Measurements from ENCODE around the gene ITSN1. TPM values are rescaled to one million over a fixed set of nuclear protein-coding genes. Genes with fewer than 3 reads are reported as not detected.
"Not testable (repeated sequence)": the region's sequence is repeated elsewhere in the genome, so short reads cannot be mapped to it uniquely, and the experiment has no call there.

The ITSN1 gene
- total RNA-seq, 1 experiment from 2014 or later: 30.6 TPM

- Mint-ChIP-seq H3K4me1 (ENCODE audit: low read depth, unreplicated experiment) (no peaks in the 10 kb centered on the region), H3K27ac (ENCODE audit: unreplicated experiment) (no peak overlapping the region), H3K4me3 (ENCODE audit: low read depth, unreplicated experiment) (no peak overlapping the region), H3K36me3 (ENCODE audit: insufficient read depth, unreplicated experiment) (no peaks in the 10 kb centered on the region), H3K9me3 (ENCODE audit: low read depth, unreplicated experiment) (no peaks in the 10 kb centered on the region), H3K27me3 (ENCODE audit: unreplicated experiment) (peaks cover 7% of the 10 kb centered on the region)
- CTCF ChIA-PET: interaction anchor here (0.7 kb wide), 1 partner anchor 234 kb away, joined by 4 read pairs; no protein-coding TSS in a partner anchor
- no TSS peak for BruUV-seq (replicated peaks)
- no peak for DNase-seq
- intact Hi-C loops (cut with micrococcal nuclease; ENCODE audit: unreplicated experiment): no loop called here
- no peak for TF ChIP-seq CTCF (IDR thresholded peaks at IDR 0.05; ENCODE audit: unreplicated experiment)
These were observed 216.5 kb downstream of the ITSN1 start for GRCh38 chr21:33858667-33859372.

GRCh38 chr21:33859373-33860102 is 217.2 kb downstream of the ITSN1 start:
- BruUV-seq (replicated peaks): no TSS peak
- Mint-ChIP-seq H3K9me3 (ENCODE audit: low read depth, unreplicated experiment) (no peaks in the 10 kb centered on the region), H3K4me1 (ENCODE audit: low read depth, unreplicated experiment) (no peaks in the 10 kb centered on the region), H3K36me3 (ENCODE audit: insufficient read depth, unreplicated experiment) (no peaks in the 10 kb centered on the region), H3K27ac (ENCODE audit: unreplicated experiment) (no peak overlapping the region), H3K4me3 (ENCODE audit: low read depth, unreplicated experiment) (no peak overlapping the region), H3K27me3 (ENCODE audit: unreplicated experiment) (peaks cover 14% of the 10 kb centered on the region)
- no peak for TF ChIP-seq CTCF (IDR thresholded peaks at IDR 0.05; ENCODE audit: unreplicated experiment)
- DNase-seq: no peak
- intact Hi-C loops (cut with micrococcal nuclease; ENCODE audit: unreplicated experiment): no loop called here
- CTCF ChIA-PET: no interaction called here

GRCh38 chr21:33860332-33860879 is 218.1 kb downstream of the ITSN1 start:
- H3K9me3 Mint-ChIP-seq (ENCODE audit: low read depth, unreplicated experiment): no peaks in the 10 kb centered on the region
- H3K27me3 Mint-ChIP-seq (ENCODE audit: unreplicated experiment): peaks cover 23% of the 10 kb centered on the region
- H3K4me3 Mint-ChIP-seq (ENCODE audit: low read depth, unreplicated experiment): no peak overlapping the region
- intact Hi-C loops (cut with micrococcal nuclease; ENCODE audit: unreplicated experiment): no loop called here
- no peak for DNase-seq
- TF ChIP-seq CTCF (IDR thresholded peaks at IDR 0.05; ENCODE audit: unreplicated experiment): no peak
- H3K36me3 Mint-ChIP-seq (ENCODE audit: insufficient read depth, unreplicated experiment): no peaks in the 10 kb centered on the region
- no peaks in the 10 kb centered on the region for H3K4me1 Mint-ChIP-seq (ENCODE audit: low read depth, unreplicated experiment)
- no peak overlapping the region for H3K27ac Mint-ChIP-seq (ENCODE audit: unreplicated experiment)
- CTCF ChIA-PET: no interaction called here
- BruUV-seq (replicated peaks): no TSS peak

GRCh38 chr21:33861125-33861524 is 218.8 kb downstream of the ITSN1 start:
- Mint-ChIP-seq H3K36me3 (ENCODE audit: insufficient read depth, unreplicated experiment) (no peaks in the 10 kb centered on the region), H3K27me3 (ENCODE audit: unreplicated experiment) (peaks cover 30% of the 10 kb centered on the region), H3K9me3 (ENCODE audit: low read depth, unreplicated experiment) (no peaks in the 10 kb centered on the region), H3K27ac (ENCODE audit: unreplicated experiment) (no peak overlapping the region), H3K4me1 (ENCODE audit: low read depth, unreplicated experiment) (no peaks in the 10 kb centered on the region), H3K4me3 (ENCODE audit: low read depth, unreplicated experiment) (no peak overlapping the region)
- TF ChIP-seq CTCF (IDR thresholded peaks at IDR 0.05; ENCODE audit: unreplicated experiment): no peak
- intact Hi-C loops (cut with micrococcal nuclease; ENCODE audit: unreplicated experiment): no loop called here
- BruUV-seq (replicated peaks): no TSS peak
- DNase-seq: no peak
- CTCF ChIA-PET: no interaction called here

DNA sequence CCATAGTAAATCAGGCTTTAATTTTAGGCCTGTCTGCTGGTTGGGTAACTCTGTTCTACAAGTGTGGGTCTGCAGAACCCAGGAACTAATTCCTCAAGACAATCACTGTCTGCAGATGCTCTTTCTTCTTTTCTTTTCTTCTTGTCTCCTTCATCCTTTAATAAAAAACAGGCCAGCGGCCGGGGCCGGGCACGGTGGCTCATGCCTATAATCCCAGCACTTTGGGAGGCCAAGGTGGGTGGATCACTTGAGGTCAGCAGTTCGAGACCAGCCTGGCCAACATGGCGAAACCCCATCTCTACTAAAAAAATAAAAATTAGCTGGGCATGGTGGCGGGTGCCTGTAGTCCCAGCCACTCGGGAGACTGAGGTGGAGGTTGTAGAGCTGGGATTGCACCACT is 220.9 kb downstream of the ITSN1 start:
- H3K36me3 Mint-ChIP-seq (ENCODE audit: insufficient read depth, unreplicated experiment); BruUV-seq (replicated peaks); H3K4me3 Mint-ChIP-seq (ENCODE audit: low read depth, unreplicated experiment); H3K27ac Mint-ChIP-seq (ENCODE audit: unreplicated experiment); intact Hi-C loops (cut with micrococcal nuclease; ENCODE audit: unreplicated experiment); CTCF ChIA-PET; H3K9me3 Mint-ChIP-seq (ENCODE audit: low read depth, unreplicated experiment); DNase-seq; H3K4me1 Mint-ChIP-seq (ENCODE audit: low read depth, unreplicated experiment): not testable (repeated sequence)
- peaks cover 32% of the 10 kb centered on the region for H3K27me3 Mint-ChIP-seq (ENCODE audit: unreplicated experiment)
